ENCODE results near the gene CRTAC1.
A peak's percentile ranks its signal among the peaks of the same experiment; 100 is the strongest.

Gene CRTAC1

GRCh38 chr10:98031440-98031839, 1.0 kb upstream of the CRTAC1 start:
- ATAC-seq = no peak
- TF ChIP-seq PATZ1 (CRISPR knock-in tag; IDR thresholded peaks at IDR 0.05; ENCODE audit: borderline replicate concordance) (no peak), TSHZ2 (CRISPR knock-in tag; IDR thresholded peaks at IDR 0.05) (no peak), CSDC2 (CRISPR knock-in tag; IDR thresholded peaks at IDR 0.05) (no peak), ZNF8 (CRISPR knock-in tag; IDR thresholded peaks at IDR 0.05) (no peak), GLIS3 (CRISPR knock-in tag; IDR thresholded peaks at IDR 0.05) (no peak), PPARA (CRISPR knock-in tag; IDR thresholded peaks at IDR 0.05; ENCODE audit: borderline replicate concordance) (no peak), ZNF70 (CRISPR knock-in tag; IDR thresholded peaks at IDR 0.05) (no peak)

GRCh38 chr10:98030991-98031431, 590 bp upstream of the CRTAC1 start:
- TF ChIP-seq BACH2 (CRISPR knock-in tag; IDR thresholded peaks at IDR 0.05; ENCODE audit: borderline replicate concordance) (no peak), ZFP30 (CRISPR knock-in tag; IDR thresholded peaks at IDR 0.05) (no peak), CSRNP3 (CRISPR knock-in tag; IDR thresholded peaks at IDR 0.05) (no peak), GLIS3 (CRISPR knock-in tag; IDR thresholded peaks at IDR 0.05) (no peak), TOX (CRISPR knock-in tag; IDR thresholded peaks at IDR 0.05; ENCODE audit: borderline replicate concordance) (no peak), ESRRG (CRISPR knock-in tag; IDR thresholded peaks at IDR 0.05) (no peak), PPARA (CRISPR knock-in tag; IDR thresholded peaks at IDR 0.05; ENCODE audit: borderline replicate concordance) (no peak), ZNF565 (CRISPR knock-in tag; conservative IDR thresholded peaks at IDR 0.05; ENCODE audit: low read depth) (no peak), SNAI2 (CRISPR knock-in tag; IDR thresholded peaks at IDR 0.05) (no peak), ARNTL (CRISPR knock-in tag; IDR thresholded peaks at IDR 0.05; ENCODE audit: borderline replicate concordance, low read depth) (no peak), PATZ1 (CRISPR knock-in tag; IDR thresholded peaks at IDR 0.05; ENCODE audit: borderline replicate concordance) (no peak), TCF4 (CRISPR knock-in tag; IDR thresholded peaks at IDR 0.05; ENCODE audit: borderline replicate concordance) (no peak)
- ATAC-seq = peak; percentile 12; the same call in 2 of the 3 replicates

- peak; percentile 56 for ATAC-seq
- TF ChIP-seq ESRRG (CRISPR knock-in tag; IDR thresholded peaks at IDR 0.05) = no peak
- TF ChIP-seq ZNF8 (CRISPR knock-in tag; IDR thresholded peaks at IDR 0.05) = no peak
- TF ChIP-seq TSHZ2 (CRISPR knock-in tag; IDR thresholded peaks at IDR 0.05) = no peak
- TF ChIP-seq ZFP30 (CRISPR knock-in tag; IDR thresholded peaks at IDR 0.05) = no peak
- TF ChIP-seq ZNF70 (CRISPR knock-in tag; IDR thresholded peaks at IDR 0.05) = no peak
- TF ChIP-seq TCF4 (CRISPR knock-in tag; IDR thresholded peaks at IDR 0.05; ENCODE audit: borderline replicate concordance) = no peak
- TF ChIP-seq BACH2 (CRISPR knock-in tag; IDR thresholded peaks at IDR 0.05; ENCODE audit: borderline replicate concordance) = no peak
- TF ChIP-seq ZC3H10 (CRISPR knock-in tag; IDR thresholded peaks at IDR 0.05) = no peak
- no peak for TF ChIP-seq CSRNP3 (CRISPR knock-in tag; IDR thresholded peaks at IDR 0.05)
- no peak for TF ChIP-seq ARNTL (CRISPR knock-in tag; IDR thresholded peaks at IDR 0.05; ENCODE audit: borderline replicate concordance, low read depth)
- no peak for TF ChIP-seq OSR1 (CRISPR knock-in tag; IDR thresholded peaks at IDR 0.05)
- no peak for TF ChIP-seq RARB (CRISPR knock-in tag; IDR thresholded peaks at IDR 0.05)
- no peak for TF ChIP-seq ISL1 (CRISPR knock-in tag; IDR thresholded peaks at IDR 0.05)
- no peak for TF ChIP-seq ZNF565 (CRISPR knock-in tag; conservative IDR thresholded peaks at IDR 0.05; ENCODE audit: low read depth)
- no peak for TF ChIP-seq SNAI2 (CRISPR knock-in tag; IDR thresholded peaks at IDR 0.05)
Observed at GRCh38 chr10:98029149-98030092, 1.0 kb downstream of the CRTAC1 start.

Data from SK-N-SH treated with all-trans-retinoic acid at 6 μM for 48 hours (cell line).